HPDE6-E6E7 (cell line): ENCODE results near the gene ZRANB3.
"Not testable (repeated sequence)": the region's sequence is repeated elsewhere in the genome, so short reads cannot be mapped to it uniquely, and the experiment has no call there.

Source experiments
- DNase-seq: peaks from one replicate; pipeline ENCODE4 v3.0.0; 2011; ENCODE audit warnings: missing footprints; ENCODE audit errors: extremely low spot score

ZRANB3 gene

GRCh38 chr2:135485441-135485840, 45.6 kb downstream of the ZRANB3 start:
- no peak for DNase-seq

GRCh38 chr2:135475128-135475527, 55.9 kb downstream of the ZRANB3 start:
- DNase-seq = no peak

GRCh38 chr2:135473567-135473966, 57.5 kb downstream of the ZRANB3 start:
- DNase-seq = no peak

- DNase-seq = no peak
These were observed 59.9 kb downstream of the ZRANB3 start for GRCh38 chr2:135471106-135471505.

- DNase-seq = no peak
These were observed 73.7 kb downstream of the ZRANB3 start for GRCh38 chr2:135457279-135457678.

GRCh38 chr2:135456835-135457234, 74.2 kb downstream of the ZRANB3 start:
- DNase-seq = no peak

- DNase-seq = no peak
These were observed 74.6 kb downstream of the ZRANB3 start for GRCh38 chr2:135456431-135456830.

GRCh38 chr2:135454608-135455007, 76.4 kb downstream of the ZRANB3 start:
- DNase-seq = no peak

- DNase-seq = not testable (repeated sequence)
These were observed 78.0 kb downstream of the ZRANB3 start for GRCh38 chr2:135453027-135453426.

- no peak for DNase-seq
These were observed 79.1 kb downstream of the ZRANB3 start for GRCh38 chr2:135451966-135452365.

GRCh38 chr2:135443013-135443412, 88.0 kb downstream of the ZRANB3 start:
- DNase-seq = not testable (repeated sequence)

- not testable (repeated sequence) for DNase-seq
These were observed 95.9 kb downstream of the ZRANB3 start for GRCh38 chr2:135435155-135435554.

- DNase-seq = no peak
These were observed 106.2 kb downstream of the ZRANB3 start for GRCh38 chr2:135424849-135425248.

- DNase-seq = no peak
These were observed 108.1 kb downstream of the ZRANB3 start for GRCh38 chr2:135422898-135423297.

- DNase-seq = no peak
These were observed 119.4 kb downstream of the ZRANB3 start for GRCh38 chr2:135411646-135412045.

GRCh38 chr2:135409436-135409835, 121.6 kb downstream of the ZRANB3 start:
- no peak for DNase-seq

GRCh38 chr2:135396259-135396658, 134.8 kb downstream of the ZRANB3 start:
- DNase-seq = not testable (repeated sequence)

GRCh38 chr2:135386993-135387392, 144.0 kb downstream of the ZRANB3 start:
- DNase-seq = no peak

- no peak for DNase-seq
These were observed 152.4 kb downstream of the ZRANB3 start for GRCh38 chr2:135378591-135378990.

GRCh38 chr2:135373702-135374101, 157.3 kb downstream of the ZRANB3 start:
- DNase-seq = no peak

- no peak for DNase-seq
These were observed 181.1 kb downstream of the ZRANB3 start for GRCh38 chr2:135349941-135350340.

GRCh38 chr2:135348096-135348704, 182.8 kb downstream of the ZRANB3 start:
- DNase-seq = not testable (repeated sequence)

GRCh38 chr2:135337071-135337470, 193.9 kb downstream of the ZRANB3 start:
- no peak for DNase-seq

- no peak for DNase-seq
These were observed 195.8 kb downstream of the ZRANB3 start for GRCh38 chr2:135335256-135335655.
